Left lung (tissue), 10 donors: ENCODE results near the gene CMTR2. TPM values are rescaled to one million over a fixed set of nuclear protein-coding genes. Genes with fewer than 3 reads are reported as not detected.
A peak's percentile ranks its signal among the peaks of the same experiment; 100 is the strongest.

ENCODE experiments used
- ATAC-seq: fragments of 200-7000 bp; cut with Tn5 transposase; one replicate; pipeline ENCODE4 v1.9.1; 2020; ENCODE audit warnings: moderate library complexity
- DNase-seq, 4 donors: peaks; one replicate each; pipeline ENCODE4 v3.0.0-alpha.2; 2013 to 2020
- H3K27ac ChIP-seq, 2 donors: fragments of 200-600 bp; sonication (generic) in 1 of 2; one replicate each; pipeline versions ENCODE4 v1.5.0 to v1.8.0; 2020 to 2021
- H3K27me3 ChIP-seq, 2 donors: fragments of 200-600 bp; sonication (generic) in 1 of 2; one replicate each; pipeline versions ENCODE4 v1.5.0 to v1.8.0; 2020 to 2021
- H3K36me3 ChIP-seq, 2 donors: fragments of 200-600 bp; sonication (generic) in 1 of 2; one replicate each; pipeline versions ENCODE4 v1.5.0 to v1.8.0; 2020 to 2021
- H3K4me1 ChIP-seq, 2 donors: fragments of 200-600 bp; one replicate each; pipeline ENCODE4 v1.8.0; 2021
- H3K4me3 ChIP-seq, 2 donors: fragments of 200-600 bp; sonication (generic) in 1 of 2; one replicate each; pipeline versions ENCODE4 v1.5.0 to v1.8.0; 2020 to 2021; ENCODE audit warnings: mild to moderate bottlenecking in 1 of 2
- H3K9me3 ChIP-seq, 2 donors: fragments of 200-600 bp; sonication (generic) in 1 of 2; one replicate each; pipeline versions ENCODE4 v1.5.0 to v1.8.0; 2020 to 2021
- intact Hi-C, 2 donors: fragments of 100-400 bp; cut with DNase I; formaldehyde crosslinking; loops; one replicate each; pipeline versions ENCODE4 v1.11.2 to v1.14.2; 2022
- polyA plus RNA-seq, 6 donors: library from polyadenylated mRNA; unstranded; fragments of 120-200 nt; gene quantifications; one replicate each; pipeline ENCODE4 v1.2.1, GENCODE V29; 2013; ENCODE audit not compliant: insufficient read length in 6 of 6
- total RNA-seq, 2 donors: library from RNA; stranded (reverse); fragmentation: NEBNext Ultra II Directional; extraction: Animal tissue kit (Norgen Biotek cat#: 25700); gene quantifications; one replicate each; pipeline ENCODE4 v1.2.1, GENCODE V29; 2021
- TF ChIP-seq, protein P1 (sequence below), 2 donors: fragments of 200-600 bp; sonication (generic) in 1 of 2; IDR thresholded peaks; one replicate each; pipeline versions ENCODE4 v1.5.0 to v1.8.0; 2021; ENCODE audit warnings: antibody characterized with exemption in 2 of 2
- donor health status: DM: no; HTN: yes; CAD: no.
- donor health status: DM: no; HTN: no; CAD: no.

Gene CMTR2
- total and polyA plus RNA-seq, 8 donors, result 16.4 to 48.8 (median 44.5) TPM

DNA sequence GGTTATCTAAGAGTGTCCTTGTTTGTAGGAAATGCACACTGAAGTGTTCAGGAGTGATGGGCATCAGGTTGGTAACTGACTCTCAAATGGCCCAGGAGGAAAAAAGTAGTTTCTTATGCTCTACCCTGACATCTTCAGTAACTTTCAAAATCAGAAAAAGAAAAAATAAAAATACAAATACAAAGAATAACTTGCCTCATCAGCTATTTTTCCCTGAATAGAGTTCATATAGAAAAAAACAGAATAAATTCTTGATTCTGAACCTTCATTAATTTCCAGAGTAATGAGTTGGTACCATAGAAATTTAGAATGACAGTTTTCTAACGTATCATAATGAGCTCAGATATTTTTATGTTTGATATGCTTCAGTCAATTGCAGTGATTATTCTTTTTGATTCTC lies 31.4 kb downstream of the CMTR2 start:
- Histone ChIP-seq H3K9me3 (no peaks in the 10 kb centered on the region), H3K27me3 (no peaks in the 10 kb centered on the region), H3K4me3 (no peak overlapping the region), H3K36me3 (no peaks in the 10 kb centered on the region), H3K4me1 (no peaks in the 10 kb centered on the region), H3K27ac (no peak overlapping the region)
- TF ChIP-seq, protein P1, sequence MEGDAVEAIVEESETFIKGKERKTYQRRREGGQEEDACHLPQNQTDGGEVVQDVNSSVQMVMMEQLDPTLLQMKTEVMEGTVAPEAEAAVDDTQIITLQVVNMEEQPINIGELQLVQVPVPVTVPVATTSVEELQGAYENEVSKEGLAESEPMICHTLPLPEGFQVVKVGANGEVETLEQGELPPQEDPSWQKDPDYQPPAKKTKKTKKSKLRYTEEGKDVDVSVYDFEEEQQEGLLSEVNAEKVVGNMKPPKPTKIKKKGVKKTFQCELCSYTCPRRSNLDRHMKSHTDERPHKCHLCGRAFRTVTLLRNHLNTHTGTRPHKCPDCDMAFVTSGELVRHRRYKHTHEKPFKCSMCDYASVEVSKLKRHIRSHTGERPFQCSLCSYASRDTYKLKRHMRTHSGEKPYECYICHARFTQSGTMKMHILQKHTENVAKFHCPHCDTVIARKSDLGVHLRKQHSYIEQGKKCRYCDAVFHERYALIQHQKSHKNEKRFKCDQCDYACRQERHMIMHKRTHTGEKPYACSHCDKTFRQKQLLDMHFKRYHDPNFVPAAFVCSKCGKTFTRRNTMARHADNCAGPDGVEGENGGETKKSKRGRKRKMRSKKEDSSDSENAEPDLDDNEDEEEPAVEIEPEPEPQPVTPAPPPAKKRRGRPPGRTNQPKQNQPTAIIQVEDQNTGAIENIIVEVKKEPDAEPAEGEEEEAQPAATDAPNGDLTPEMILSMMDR (IDR thresholded peaks at IDR 0.05), result no peak
- DNase-seq, result no peak
- no peak for ATAC-seq
- intact Hi-C loops, result no loop called here

DNA sequence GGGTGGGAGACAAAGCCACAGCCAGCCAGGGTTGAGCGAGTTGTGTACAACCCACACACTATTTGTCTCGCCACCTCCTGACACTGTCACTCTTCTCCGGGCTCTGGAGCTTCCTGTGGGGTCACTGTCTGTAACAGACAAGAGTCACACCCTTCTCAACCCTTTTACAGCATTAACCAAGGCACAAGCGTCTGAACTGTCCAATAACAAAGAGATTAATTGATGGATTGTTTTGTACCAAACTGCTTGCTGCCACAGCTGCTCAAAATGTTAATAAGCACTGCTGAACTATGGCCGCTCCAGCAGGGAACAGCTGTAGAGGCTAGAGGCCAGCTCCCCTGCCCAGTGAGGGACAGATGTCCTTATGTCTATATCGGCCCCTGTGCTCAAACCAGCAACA lies 33.5 kb downstream of the CMTR2 start:
- Histone ChIP-seq H3K27ac (no peak overlapping the region), H3K4me1 (no peaks in the 10 kb centered on the region), H3K27me3 (no peaks in the 10 kb centered on the region), H3K4me3 (no peak overlapping the region), H3K36me3 (no peaks in the 10 kb centered on the region), H3K9me3 (no peaks in the 10 kb centered on the region)
- intact Hi-C loops, result no loop called here
- ATAC-seq (no peak), DNase-seq (no peak)
- TF ChIP-seq, protein P1 (IDR thresholded peaks at IDR 0.05), result no peak

DNA sequence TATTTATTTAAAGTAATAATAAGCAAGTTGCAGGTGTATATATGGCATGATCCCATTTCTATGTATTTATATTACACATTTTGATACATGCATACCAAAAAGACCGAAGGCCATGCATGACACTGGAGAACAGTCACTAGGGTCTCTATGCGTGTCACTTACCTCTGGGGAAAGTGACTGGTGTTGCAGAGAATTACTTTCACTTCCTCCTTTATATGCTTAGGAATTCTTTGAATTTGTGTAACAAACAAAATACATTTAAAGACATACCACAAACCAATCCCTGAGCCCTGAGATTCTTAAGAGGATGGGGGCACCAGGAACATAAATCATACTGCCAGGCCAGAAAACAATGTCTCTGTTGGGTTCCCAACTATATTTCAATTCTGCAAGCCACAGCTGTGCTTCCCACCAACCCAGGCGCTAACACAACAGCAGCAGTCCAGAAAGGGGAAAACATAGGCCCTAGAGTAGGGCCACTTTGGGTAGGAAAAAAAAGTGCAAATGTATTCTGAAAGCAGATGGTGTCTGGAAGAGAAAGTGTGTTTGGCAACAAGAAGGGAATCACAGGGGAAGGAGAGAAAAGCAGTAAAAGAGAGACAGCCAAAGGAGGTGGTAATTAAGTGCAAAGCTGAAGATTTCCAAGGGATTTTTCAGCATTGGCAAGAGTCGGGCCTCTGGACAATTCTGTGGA lies 34.2 kb downstream of the CMTR2 start:
- Histone ChIP-seq H3K27ac (no peak overlapping the region), H3K4me1 (no peaks in the 10 kb centered on the region), H3K4me3 (no peak overlapping the region), H3K9me3 (no peaks in the 10 kb centered on the region), H3K36me3 (no peaks in the 10 kb centered on the region), H3K27me3 (no peaks in the 10 kb centered on the region)
- intact Hi-C loops, result no loop called here
- ATAC-seq (no peak), DNase-seq (no peak)
- TF ChIP-seq, protein P1 (IDR thresholded peaks at IDR 0.05), result no peak

DNA sequence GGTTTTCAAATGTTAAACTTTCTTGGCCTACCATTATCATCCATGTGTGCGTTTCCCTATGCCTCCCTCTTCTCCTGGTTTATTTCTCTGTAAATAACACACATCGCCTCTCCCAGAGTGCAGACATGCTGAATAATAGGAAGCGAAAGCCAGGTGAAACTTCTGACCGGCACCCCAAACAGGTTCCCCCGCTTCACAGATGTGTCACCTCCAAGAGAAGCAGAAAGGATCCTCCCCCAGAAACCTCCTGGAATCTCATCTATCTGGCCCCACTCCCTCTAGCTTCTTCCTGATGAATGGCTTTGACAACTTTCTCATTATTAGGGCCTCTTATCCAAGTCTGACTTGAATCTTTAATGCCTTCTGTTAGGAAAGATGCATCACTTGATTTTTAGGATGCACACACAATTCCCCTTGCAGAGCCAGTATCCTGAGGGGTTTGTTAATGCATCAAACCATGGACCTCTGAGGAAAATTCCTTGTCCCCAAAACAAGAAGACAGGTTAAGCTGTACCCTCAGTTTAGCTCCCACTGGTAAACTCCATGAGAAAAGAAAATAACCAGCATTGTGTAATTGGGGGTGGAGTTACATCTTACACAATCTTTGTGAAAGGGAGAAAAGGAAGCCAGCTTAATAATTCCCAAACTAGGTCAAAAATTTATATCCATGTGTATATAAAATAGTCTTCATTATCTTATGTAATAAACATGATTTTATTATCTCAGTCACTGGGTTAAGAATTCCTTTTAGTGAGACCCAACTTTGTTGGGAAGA lies 38.6 kb downstream of the CMTR2 start:
- Histone ChIP-seq H3K4me3 (no peak overlapping the region), H3K27ac (no peak overlapping the region), H3K36me3 (no peaks in the 10 kb centered on the region), H3K9me3 (no peaks in the 10 kb centered on the region), H3K4me1 (no peaks in the 10 kb centered on the region), H3K27me3 (no peaks in the 10 kb centered on the region)
- TF ChIP-seq, protein P1 (IDR thresholded peaks at IDR 0.05), result no peak
- ATAC-seq (no peak), DNase-seq (no peak)
- intact Hi-C loops, result no loop called here

DNA sequence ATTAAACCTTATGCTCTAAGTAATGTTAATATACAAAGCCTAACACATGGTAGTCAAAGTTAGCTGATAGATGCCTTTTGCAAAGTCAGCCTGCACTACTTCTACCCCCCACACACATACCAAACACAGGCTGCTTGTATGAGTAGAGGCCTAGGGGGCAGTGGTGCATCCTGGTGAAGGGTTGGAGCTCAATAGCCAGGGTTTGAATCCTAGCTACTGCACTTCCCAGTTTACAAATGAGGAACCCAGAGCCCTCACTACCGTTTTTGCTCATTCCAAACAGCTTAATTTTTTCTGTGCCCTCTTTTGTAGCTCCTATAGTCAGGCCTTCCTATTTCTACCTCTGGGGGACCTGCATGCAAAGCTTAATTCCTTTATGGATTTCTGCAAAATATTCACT lies 39.8 kb downstream of the CMTR2 start:
- Histone ChIP-seq H3K27me3 (no peaks in the 10 kb centered on the region), H3K27ac (no peak overlapping the region), H3K4me1 (no peaks in the 10 kb centered on the region), H3K9me3 (no peaks in the 10 kb centered on the region), H3K36me3 (no peaks in the 10 kb centered on the region), H3K4me3 (no peak overlapping the region)
- ATAC-seq, result peak; percentile 26
- TF ChIP-seq, protein P1 (IDR thresholded peaks at IDR 0.05), result no peak
- intact Hi-C loops, result no loop called here
- DNase-seq, result no peak
